HG03378 (cell line): ENCODE results near the gene NPAS3.

Experiments
- ATAC-seq: cut with Tn5 transposase; IDR thresholded peaks from one replicate; pipeline ENCODE4 v1.9.1; 2021; ENCODE audit warnings: mild to moderate bottlenecking, moderate library complexity; ENCODE audit not compliant: unreplicated experiment

Gene NPAS3

GRCh38 chr14:33504246-33505099 lies 565.8 kb downstream of the NPAS3 start:
- ATAC-seq: no peak

GRCh38 chr14:33505266-33505962 lies 566.7 kb downstream of the NPAS3 start:
- no peak for ATAC-seq

- no peak for ATAC-seq
Observed at GRCh38 chr14:33505963-33506329, 567.3 kb downstream of the NPAS3 start.

GRCh38 chr14:33508126-33509062 lies 569.7 kb downstream of the NPAS3 start:
- ATAC-seq: no peak

GRCh38 chr14:33509454-33509853 lies 570.8 kb downstream of the NPAS3 start:
- no peak for ATAC-seq

- no peak for ATAC-seq
Observed at GRCh38 chr14:33510063-33510481, 571.4 kb downstream of the NPAS3 start.

- ATAC-seq: no peak
Observed at GRCh38 chr14:33510991-33511390, 572.3 kb downstream of the NPAS3 start.

- no peak for ATAC-seq
Observed at GRCh38 chr14:33511851-33512640, 573.4 kb downstream of the NPAS3 start.

- no peak for ATAC-seq
Observed at GRCh38 chr14:33515441-33515840, 576.8 kb downstream of the NPAS3 start.

GRCh38 chr14:33515899-33516298 lies 577.2 kb downstream of the NPAS3 start:
- ATAC-seq: no peak

GRCh38 chr14:33516898-33517436 lies 578.3 kb downstream of the NPAS3 start:
- no peak for ATAC-seq

GRCh38 chr14:33521192-33521591 lies 582.5 kb downstream of the NPAS3 start:
- no peak for ATAC-seq

GRCh38 chr14:33524244-33524643 lies 585.6 kb downstream of the NPAS3 start:
- ATAC-seq: no peak

GRCh38 chr14:33525626-33526025 lies 586.9 kb downstream of the NPAS3 start:
- ATAC-seq: no peak

GRCh38 chr14:33527023-33527634 lies 588.5 kb downstream of the NPAS3 start:
- no peak for ATAC-seq

- ATAC-seq: no peak
Observed at GRCh38 chr14:33528655-33529054, 590.0 kb downstream of the NPAS3 start.

GRCh38 chr14:33529787-33530757 lies 591.4 kb downstream of the NPAS3 start:
- ATAC-seq: no peak

GRCh38 chr14:33532553-33532952 lies 593.9 kb downstream of the NPAS3 start:
- ATAC-seq: no peak
